ENCODE results near the gene NRXN3. TPM values are rescaled to one million over a fixed set of nuclear protein-coding genes. Genes with fewer than 3 reads are reported as not detected.

The NRXN3 gene
- polyA plus RNA-seq, 1 experiment = 1.1 TPM

DNA sequence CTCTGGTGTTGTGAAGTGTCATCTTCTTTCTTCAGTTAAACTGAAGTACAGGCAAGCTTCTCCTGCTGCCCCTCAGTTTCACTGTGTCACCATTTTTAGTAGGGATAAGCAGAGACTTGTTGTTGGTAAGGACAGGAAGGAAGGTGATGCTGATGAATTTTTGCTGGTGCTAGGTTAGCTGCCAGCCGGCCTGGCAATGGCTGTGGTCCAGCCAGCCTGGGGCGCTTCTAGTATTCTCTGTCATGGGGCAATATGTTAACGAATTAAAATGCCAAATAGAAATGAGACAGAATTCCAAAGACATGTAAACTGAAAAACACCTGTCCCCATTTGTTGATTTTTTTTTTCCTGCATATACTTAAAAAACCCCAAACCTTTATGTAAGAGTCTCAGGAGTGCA, 1438.3 kb downstream of the NRXN3 start:
- TF ChIP-seq, protein P1, sequence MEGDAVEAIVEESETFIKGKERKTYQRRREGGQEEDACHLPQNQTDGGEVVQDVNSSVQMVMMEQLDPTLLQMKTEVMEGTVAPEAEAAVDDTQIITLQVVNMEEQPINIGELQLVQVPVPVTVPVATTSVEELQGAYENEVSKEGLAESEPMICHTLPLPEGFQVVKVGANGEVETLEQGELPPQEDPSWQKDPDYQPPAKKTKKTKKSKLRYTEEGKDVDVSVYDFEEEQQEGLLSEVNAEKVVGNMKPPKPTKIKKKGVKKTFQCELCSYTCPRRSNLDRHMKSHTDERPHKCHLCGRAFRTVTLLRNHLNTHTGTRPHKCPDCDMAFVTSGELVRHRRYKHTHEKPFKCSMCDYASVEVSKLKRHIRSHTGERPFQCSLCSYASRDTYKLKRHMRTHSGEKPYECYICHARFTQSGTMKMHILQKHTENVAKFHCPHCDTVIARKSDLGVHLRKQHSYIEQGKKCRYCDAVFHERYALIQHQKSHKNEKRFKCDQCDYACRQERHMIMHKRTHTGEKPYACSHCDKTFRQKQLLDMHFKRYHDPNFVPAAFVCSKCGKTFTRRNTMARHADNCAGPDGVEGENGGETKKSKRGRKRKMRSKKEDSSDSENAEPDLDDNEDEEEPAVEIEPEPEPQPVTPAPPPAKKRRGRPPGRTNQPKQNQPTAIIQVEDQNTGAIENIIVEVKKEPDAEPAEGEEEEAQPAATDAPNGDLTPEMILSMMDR (IDR thresholded peaks at IDR 0.05; ENCODE audit: low read depth, low read length) = no peak
- Histone ChIP-seq H3K27ac (ENCODE audit: low read depth, low read length) (no peak overlapping the region), H3K4me3 (ENCODE audit: low read depth, low read length) (no peak overlapping the region), H3K27me3 (ENCODE audit: control insufficient read depth, insufficient read depth, low read length) (no peaks in the 10 kb centered on the region), H3K9me3 (ENCODE audit: control insufficient read depth, insufficient read depth, low read length) (no peaks in the 10 kb centered on the region)
- ChIA-PET CTCF (no interaction called here), POLR2A (no interaction called here)
- DNase-seq (ENCODE audit: low read depth, low spot score) = no peak

DNA sequence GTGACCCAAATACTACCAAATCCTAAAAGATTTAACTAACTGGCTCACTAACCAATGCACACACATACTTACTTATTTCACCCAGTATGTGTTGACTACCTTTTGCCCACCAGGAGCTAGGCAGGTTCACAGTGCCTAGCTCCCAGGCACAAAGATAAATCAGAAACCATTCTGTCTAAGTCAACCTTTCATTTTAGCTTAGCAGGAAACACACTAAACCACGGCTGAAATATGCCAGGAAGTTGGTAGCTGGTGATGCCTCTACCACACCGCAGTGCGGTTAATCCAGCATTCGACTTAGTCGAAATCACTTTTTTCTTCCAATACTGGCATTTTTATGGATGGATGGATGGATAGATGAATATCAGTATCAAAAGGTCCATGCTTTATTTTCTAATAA, 1443.5 kb downstream of the NRXN3 start:
- H3K4me3 ChIP-seq (ENCODE audit: low read depth, low read length) = no peak overlapping the region
- CTCF ChIA-PET = no interaction called here
- TF ChIP-seq, protein P1 (IDR thresholded peaks at IDR 0.05; ENCODE audit: low read depth, low read length) = no peak

GRCh38 chr14:79614448-79614847, 1444.3 kb downstream of the NRXN3 start:
- no peak overlapping the region for H3K27ac ChIP-seq (ENCODE audit: low read depth, low read length)
- CTCF ChIA-PET = no interaction called here
- H3K9me3 ChIP-seq (ENCODE audit: control insufficient read depth, insufficient read depth, low read length) = no peaks in the 10 kb centered on the region
- DNase-seq (ENCODE audit: low read depth, low spot score) = no peak
- POLR2A ChIA-PET = no interaction called here
- no peaks in the 10 kb centered on the region for H3K27me3 ChIP-seq (ENCODE audit: control insufficient read depth, insufficient read depth, low read length)
- H3K4me3 ChIP-seq (ENCODE audit: low read depth, low read length) = no peak overlapping the region
- TF ChIP-seq, protein P1 (IDR thresholded peaks at IDR 0.05; ENCODE audit: low read depth, low read length) = no peak

More for the DNA sequence above, 1443.5 kb downstream of the NRXN3 start:
- POLR2A ChIA-PET = no interaction called here
- Histone ChIP-seq H3K9me3 (ENCODE audit: control insufficient read depth, insufficient read depth, low read length) (no peaks in the 10 kb centered on the region), H3K27me3 (ENCODE audit: control insufficient read depth, insufficient read depth, low read length) (no peaks in the 10 kb centered on the region), H3K27ac (ENCODE audit: low read depth, low read length) (no peak overlapping the region)
- no peak for DNase-seq (ENCODE audit: low read depth, low spot score)

DNA sequence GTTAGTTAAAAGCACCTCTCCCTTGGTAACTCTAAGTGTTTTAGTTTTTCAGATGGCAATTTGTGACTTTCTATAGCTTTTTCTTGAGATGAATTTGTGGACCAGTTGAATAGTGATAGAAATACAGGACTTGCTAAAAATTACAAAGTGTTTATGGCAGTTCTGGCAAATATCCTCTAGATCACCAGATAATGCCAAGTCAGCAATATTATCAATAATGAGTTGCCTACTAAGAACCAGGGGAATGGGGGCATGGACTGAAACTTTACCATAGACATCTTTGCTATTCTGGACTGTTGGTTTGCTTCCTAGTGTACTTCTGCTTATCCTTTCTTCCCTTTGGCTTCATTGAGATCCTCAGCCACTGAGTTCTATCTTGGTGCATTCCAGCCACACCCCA, 1456.9 kb downstream of the NRXN3 start:
- ChIA-PET CTCF (no interaction called here), POLR2A (no interaction called here)
- H3K27me3 ChIP-seq (ENCODE audit: control insufficient read depth, insufficient read depth, low read length) = no peaks in the 10 kb centered on the region
- H3K9me3 ChIP-seq (ENCODE audit: control insufficient read depth, insufficient read depth, low read length) = peaks cover 5% of the 10 kb centered on the region
- TF ChIP-seq, protein P1 (IDR thresholded peaks at IDR 0.05; ENCODE audit: low read depth, low read length) = no peak
- no peak overlapping the region for H3K27ac ChIP-seq (ENCODE audit: low read depth, low read length)
- no peak overlapping the region for H3K4me3 ChIP-seq (ENCODE audit: low read depth, low read length)
- DNase-seq (ENCODE audit: low read depth, low spot score) = no peak

DNA sequence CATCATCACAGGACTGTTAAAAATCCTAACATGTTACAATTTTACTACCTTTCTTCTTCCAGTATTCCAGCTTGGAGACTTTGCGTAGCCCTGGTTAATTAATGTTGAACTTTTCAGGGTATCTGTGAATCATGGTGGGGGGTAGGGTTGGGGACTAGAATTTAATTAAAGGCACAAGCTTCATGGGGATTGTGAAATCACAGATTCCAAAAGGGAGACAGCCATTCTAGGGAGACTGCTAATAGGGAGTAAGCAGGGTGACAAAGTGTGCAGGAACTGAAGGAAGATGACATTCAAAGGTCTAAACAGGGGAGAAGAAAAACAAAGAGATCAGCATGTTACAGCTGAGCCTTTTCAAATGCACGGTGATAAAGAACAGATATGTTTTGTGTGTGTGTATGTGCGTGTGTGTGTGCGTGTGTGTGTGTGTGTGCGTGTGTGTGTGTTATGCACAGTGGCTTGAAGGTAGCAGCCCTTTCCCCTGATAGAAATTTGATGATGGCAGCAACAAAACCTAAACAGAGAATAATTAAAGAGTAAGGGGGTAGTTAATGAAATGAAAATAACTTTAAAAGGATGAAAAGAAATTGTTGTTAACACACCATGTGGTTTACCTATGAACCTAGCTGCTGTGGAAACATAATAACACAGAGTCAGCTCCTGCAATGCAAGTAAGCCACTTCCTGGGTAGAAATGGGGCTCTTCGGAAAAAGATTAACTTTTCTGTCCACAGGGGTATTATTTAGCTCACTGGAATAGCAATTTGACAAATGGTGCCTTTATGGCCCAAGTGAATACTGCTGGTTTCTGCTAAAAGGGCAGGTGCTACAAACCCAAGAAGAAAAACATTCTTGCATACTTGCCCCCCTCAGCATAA, 1459.5 kb downstream of the NRXN3 start:
- Histone ChIP-seq H3K9me3 (ENCODE audit: control insufficient read depth, insufficient read depth, low read length) (peaks cover 5% of the 10 kb centered on the region), H3K4me3 (ENCODE audit: low read depth, low read length) (no peak overlapping the region), H3K27ac (ENCODE audit: low read depth, low read length) (no peak overlapping the region), H3K27me3 (ENCODE audit: control insufficient read depth, insufficient read depth, low read length) (peaks cover 4% of the 10 kb centered on the region)
- ChIA-PET CTCF (interaction anchor here (0.6 kb wide), 1 partner anchor 155 kb away, joined by 8 read pairs; no protein-coding TSS in a partner anchor), POLR2A (no interaction called here)
- DNase-seq (ENCODE audit: low read depth, low spot score) = no peak
- TF ChIP-seq, protein P1 (IDR thresholded peaks at IDR 0.05; ENCODE audit: low read depth, low read length) = no peak

Measured in AG04450 (cell line).